NCI-H526 treated with DMSO at 0.1 percent for 48 hours (cell line): ENCODE measurements around the gene USPL1.

Experiments
- DNase-seq: peaks from one replicate; lab custom pipeline; 2025; lab: John Stamatoyannopoulos, UW

The USPL1 gene

DNA sequence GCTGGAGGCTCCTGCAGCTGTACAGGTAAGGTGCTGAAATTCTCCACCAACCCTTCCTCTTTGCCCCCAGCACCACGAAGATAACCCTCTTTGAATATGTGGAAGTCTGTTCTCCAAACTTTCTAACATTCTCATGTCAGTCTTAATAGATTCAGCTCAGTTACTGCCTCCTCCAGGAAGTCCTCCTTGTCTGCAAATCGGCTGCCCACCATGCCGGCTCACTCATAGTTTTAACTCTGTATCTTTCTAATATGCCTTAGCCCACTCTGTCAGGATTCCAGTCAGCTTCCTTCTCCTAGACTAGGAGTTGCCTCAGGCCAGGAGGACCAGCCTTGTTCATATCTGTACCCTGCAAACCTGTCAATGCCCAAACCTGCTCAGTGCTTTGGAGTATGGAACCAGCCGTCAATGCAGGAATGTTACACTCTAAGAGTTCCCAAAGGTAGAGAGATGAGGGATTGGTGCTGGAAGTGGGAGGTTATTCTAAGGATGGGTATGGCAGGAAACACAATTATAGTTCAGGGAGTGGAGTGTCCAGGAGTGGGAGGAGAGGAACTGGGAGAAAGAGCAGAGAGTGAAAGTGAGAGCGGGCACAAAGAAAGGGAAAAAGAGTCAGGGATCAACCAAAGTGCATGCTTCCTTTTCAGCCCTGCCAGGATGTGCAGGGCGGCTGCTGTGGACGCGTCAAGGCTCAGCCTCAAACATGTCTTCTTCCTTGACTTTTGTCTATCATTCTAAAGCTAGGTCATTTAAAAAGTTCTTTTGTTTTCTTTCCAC is 79.6 kb downstream of the USPL1 start:
- DNase-seq, result no peak

- DNase-seq, result no peak
These were observed 80.3 kb downstream of the USPL1 start for GRCh38 chr13:30697996-30698401.

DNA sequence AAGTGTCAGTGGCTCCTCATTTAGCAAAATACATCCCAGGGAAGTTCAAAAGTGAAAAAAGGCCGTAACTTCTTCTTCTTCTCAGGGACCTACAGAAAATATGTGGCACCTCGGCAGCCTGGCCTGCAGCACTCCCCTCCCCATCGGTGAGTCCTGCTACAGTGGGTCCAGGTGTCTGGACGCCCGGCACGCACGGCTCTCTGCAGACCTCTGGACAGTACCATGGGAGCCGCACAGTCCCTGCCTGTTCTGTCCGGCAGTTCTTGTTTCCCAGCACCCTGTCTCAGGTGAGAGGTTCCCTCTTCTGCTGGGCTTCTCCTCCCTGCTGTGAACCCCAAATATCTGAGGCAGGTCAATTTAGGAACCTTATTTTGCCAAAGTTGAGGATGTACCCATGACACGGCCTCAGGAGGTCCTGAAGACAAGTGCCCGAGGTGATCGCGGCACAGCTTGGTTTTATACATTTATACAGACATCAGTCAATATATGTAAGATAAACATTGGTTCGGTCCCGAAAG is 80.8 kb downstream of the USPL1 start:
- DNase-seq, result no peak

- DNase-seq, result no peak
These were observed 82.6 kb downstream of the USPL1 start for GRCh38 chr13:30700364-30700763.

GRCh38 chr13:30702006-30702405 is 84.3 kb downstream of the USPL1 start:
- DNase-seq, result no peak

- DNase-seq, result no peak
These were observed 86.9 kb downstream of the USPL1 start for GRCh38 chr13:30704596-30704995.

DNA sequence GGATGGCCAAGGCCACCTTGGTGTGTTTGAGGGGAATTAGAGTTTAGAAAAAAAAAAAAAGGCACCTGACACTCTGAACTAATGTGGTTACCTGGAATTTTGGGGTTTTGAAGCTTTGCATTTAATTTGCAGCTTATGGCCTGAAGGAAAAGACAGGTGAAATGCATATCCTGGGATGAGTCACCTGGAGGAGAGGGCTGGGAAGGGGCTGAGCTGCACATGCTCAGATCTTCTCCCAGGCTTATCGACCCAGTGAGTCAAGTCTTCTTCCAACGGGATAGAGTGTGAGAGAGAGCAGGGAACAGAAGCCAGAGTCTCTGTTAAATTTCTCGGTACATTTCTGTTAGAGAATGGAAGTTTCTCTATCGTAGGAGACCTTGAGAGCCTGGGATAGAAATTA is 88.0 kb downstream of the USPL1 start:
- no peak for DNase-seq

DNA sequence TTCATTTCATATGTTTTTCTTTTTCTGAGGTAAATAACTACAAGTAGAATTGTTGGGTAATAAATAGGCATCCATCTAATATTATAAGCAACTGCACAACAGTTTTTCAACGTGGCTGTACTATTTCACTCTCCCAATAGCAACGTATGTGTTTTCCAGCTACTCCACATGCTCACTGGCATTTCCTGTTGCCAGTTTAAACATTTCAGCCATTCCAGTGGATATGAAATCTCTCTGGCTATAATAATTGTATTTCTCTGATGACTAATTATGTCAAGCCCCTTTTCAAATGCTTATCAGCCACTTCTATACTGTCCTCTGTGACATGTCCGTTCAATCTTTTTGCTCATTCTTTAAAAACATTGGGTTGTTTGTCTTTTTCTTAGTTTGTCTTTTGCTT is 90.8 kb downstream of the USPL1 start:
- DNase-seq, result no peak
